ENCODE data around the gene NACC2. TPM values are rescaled to one million over a fixed set of nuclear protein-coding genes. Genes with fewer than 3 reads are reported as not detected.

NACC2 gene
- total and polyA plus RNA-seq, 4 donors: 4.8 to 17.8 (median 8.8) TPM

DNA sequence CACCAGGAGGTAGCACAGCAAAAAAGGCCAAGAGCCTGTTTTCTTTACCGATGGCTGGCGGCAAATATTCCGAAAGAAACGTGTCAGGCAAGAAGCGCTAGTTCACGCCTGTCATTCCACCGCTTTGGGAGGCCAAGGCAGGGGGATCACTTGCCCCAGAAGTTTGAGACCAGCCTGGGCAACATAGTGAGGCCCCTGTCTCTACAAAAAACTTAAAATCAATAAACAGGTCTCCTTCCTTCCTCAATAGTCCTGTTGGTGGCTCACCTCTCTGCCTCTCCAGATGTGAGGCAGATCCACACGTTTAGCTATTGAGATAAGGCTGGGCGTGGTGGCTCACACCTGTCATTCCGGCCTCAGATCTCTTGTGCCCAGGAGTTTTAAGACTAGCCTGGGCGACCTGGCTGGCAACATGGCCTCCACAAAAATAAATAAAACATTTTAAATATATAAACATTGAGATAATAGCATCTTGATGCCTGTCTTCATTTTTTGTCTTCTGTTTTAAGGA is 24.8 kb upstream of the NACC2 start:
- Histone ChIP-seq H3K36me3 (ENCODE audit: control insufficient read depth in 4 of 4, insufficient read depth in 3 of 4, low read depth in 1 of 4, low read length in 3 of 4) (peaks cover 0 to 5% (median 3%) of the 10 kb centered on the region in 4 donors), H3K9ac (ENCODE audit: low read depth in 1 of 2, low read length in 2 of 2) (peak overlapping the region in 1 of 2 donors; percentile 48), H3K4me1 (ENCODE audit: control insufficient read depth in 4 of 4, insufficient read depth in 4 of 4, low read length in 3 of 4) (peaks cover 10 to 37% (median 27%) of the 10 kb centered on the region in 4 donors), H3K27ac (ENCODE audit: low read depth in 1 of 2, low read length in 2 of 2) (peak overlapping the region; percentile 71 to 95), H3K9me3 (ENCODE audit: control insufficient read depth in 4 of 4, low read length in 3 of 4) (no peaks in the 10 kb centered on the region), H3K27me3 (ENCODE audit: control insufficient read depth in 4 of 4, insufficient read depth in 4 of 4, low read length in 3 of 4) (no peaks in the 10 kb centered on the region), H3K4me3 (ENCODE audit: low read depth in 1 of 3, low read length in 3 of 3) (peak overlapping the region in 1 of 3 donors; percentile 93)
- 34% methylated on average over 11 of the region's 11 CpGs for WGBS
- peak in 1 of 2 donors; percentile 12 for TF ChIP-seq RXRA (IDR thresholded peaks at IDR 0.05)
- TF ChIP-seq HNF4G (IDR thresholded peaks at IDR 0.05): no peak
- TF ChIP-seq NR2F2 (IDR thresholded peaks at IDR 0.05): no peak
- TF ChIP-seq YY1 (IDR thresholded peaks at IDR 0.05): peak; percentile 4
- peak; percentile 5 for TF ChIP-seq SP1 (IDR thresholded peaks at IDR 0.05)
- TF ChIP-seq FOXA1 (IDR thresholded peaks at IDR 0.05): no peak
- no peak for DNase-seq (ENCODE audit: low spot score)

- Histone ChIP-seq H3K27ac (ENCODE audit: low read depth in 1 of 2, low read length in 2 of 2) (peak overlapping the region; percentile 71 to 95), H3K9ac (ENCODE audit: low read depth in 1 of 2, low read length in 2 of 2) (no peak overlapping the region), H3K27me3 (ENCODE audit: control insufficient read depth in 4 of 4, insufficient read depth in 4 of 4, low read length in 3 of 4) (no peaks in the 10 kb centered on the region), H3K4me3 (ENCODE audit: low read depth in 1 of 3, low read length in 3 of 3) (peak overlapping the region; percentile 63 to 93 (median 65)), H3K36me3 (ENCODE audit: control insufficient read depth in 4 of 4, insufficient read depth in 3 of 4, low read depth in 1 of 4, low read length in 3 of 4) (peaks cover 0 to 5% (median 3%) of the 10 kb centered on the region in 4 donors), H3K4me1 (ENCODE audit: control insufficient read depth in 4 of 4, insufficient read depth in 4 of 4, low read length in 3 of 4) (peaks cover 10 to 37% (median 27%) of the 10 kb centered on the region in 4 donors), H3K9me3 (ENCODE audit: control insufficient read depth in 4 of 4, low read length in 3 of 4) (no peaks in the 10 kb centered on the region)
- DNase-seq (ENCODE audit: low spot score): peak; percentile 71
- WGBS: 2% methylated on average over 64 of the region's 64 CpGs
- TF ChIP-seq RXRA (IDR thresholded peaks at IDR 0.05): peak; percentile 83 to 93
- peak; percentile 90 for TF ChIP-seq HNF4G (IDR thresholded peaks at IDR 0.05)
- no peak for TF ChIP-seq FOXA1 (IDR thresholded peaks at IDR 0.05)
- TF ChIP-seq TAF1 (conservative IDR thresholded peaks at IDR 0.05): no peak
- TF ChIP-seq, protein P1, sequence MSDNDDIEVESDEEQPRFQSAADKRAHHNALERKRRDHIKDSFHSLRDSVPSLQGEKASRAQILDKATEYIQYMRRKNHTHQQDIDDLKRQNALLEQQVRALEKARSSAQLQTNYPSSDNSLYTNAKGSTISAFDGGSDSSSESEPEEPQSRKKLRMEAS (IDR thresholded peaks at IDR 0.05): no peak
- peak; percentile 81 for TF ChIP-seq YY1 (IDR thresholded peaks at IDR 0.05)
- peak; percentile 53 for TF ChIP-seq REST (IDR thresholded peaks at IDR 0.05)
- no peak for TF ChIP-seq CTCF (IDR thresholded peaks at IDR 0.05; ENCODE audit: low read depth, low read length, missing input control)
- peak in 1 of 2 donors; percentile 42 for TF ChIP-seq GABPA (IDR thresholded peaks at IDR 0.05 in 1 of 2, conservative IDR thresholded peaks at IDR 0.05 in 1 of 2)
- TF ChIP-seq FOXA2 (IDR thresholded peaks at IDR 0.05): no peak
- peak in 1 of 2 donors; percentile 63 for TF ChIP-seq RAD21 (IDR thresholded peaks at IDR 0.05)
- TF ChIP-seq JUND (IDR thresholded peaks at IDR 0.05): peak in 1 of 2 donors; percentile 29
- peak; percentile 96 for TF ChIP-seq HNF4A (conservative IDR thresholded peaks at IDR 0.05)
- TF ChIP-seq NR2F2 (IDR thresholded peaks at IDR 0.05): peak; percentile 20
- peak; percentile 96 for TF ChIP-seq SP1 (IDR thresholded peaks at IDR 0.05)
- TF ChIP-seq EGR1 (IDR thresholded peaks at IDR 0.05; ENCODE audit: low read depth in 2 of 2): no peak
- TF ChIP-seq ZBTB33 (IDR thresholded peaks at IDR 0.05): no peak
- TF ChIP-seq, protein P2, sequence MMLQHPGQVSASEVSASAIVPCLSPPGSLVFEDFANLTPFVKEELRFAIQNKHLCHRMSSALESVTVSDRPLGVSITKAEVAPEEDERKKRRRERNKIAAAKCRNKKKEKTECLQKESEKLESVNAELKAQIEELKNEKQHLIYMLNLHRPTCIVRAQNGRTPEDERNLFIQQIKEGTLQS (IDR thresholded peaks at IDR 0.05): no peak
These were observed 24.2 kb upstream of the NACC2 start for GRCh38 chr9:136119061-136119882.

Data from liver (tissue), 9 donors.